ENCODE measurements around the gene FNDC3B.

DNA sequence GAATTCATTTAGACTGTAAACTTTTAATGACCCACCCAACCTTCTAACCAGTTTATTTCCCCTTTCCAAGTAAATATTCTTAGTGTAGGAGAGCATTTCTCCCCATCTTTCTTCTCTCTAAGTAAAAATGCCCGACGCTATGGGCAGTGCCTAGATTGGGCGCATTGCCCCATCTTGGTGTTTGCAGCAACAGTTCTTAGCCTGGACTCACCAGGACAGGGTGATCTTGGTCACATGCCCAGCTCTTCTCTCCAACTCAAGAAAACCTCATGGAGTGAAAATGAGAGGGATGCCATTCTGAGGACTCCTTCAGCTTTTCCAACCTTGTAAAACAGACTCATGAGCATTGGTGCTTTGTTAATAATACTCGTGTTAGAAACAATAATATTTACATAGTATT, 332.2 kb downstream of the FNDC3B start:
- TF ChIP-seq REST (IDR thresholded peaks at IDR 0.05; ENCODE audit: low read depth): no peak
- TF ChIP-seq EP300 (IDR thresholded peaks at IDR 0.05; ENCODE audit: borderline replicate concordance): no peak
- TF ChIP-seq YY1 (IDR thresholded peaks at IDR 0.05; ENCODE audit: low read depth): no peak
- TF ChIP-seq RAD21 (IDR thresholded peaks at IDR 0.05; ENCODE audit: low read depth): no peak
- TF ChIP-seq, protein P1, sequence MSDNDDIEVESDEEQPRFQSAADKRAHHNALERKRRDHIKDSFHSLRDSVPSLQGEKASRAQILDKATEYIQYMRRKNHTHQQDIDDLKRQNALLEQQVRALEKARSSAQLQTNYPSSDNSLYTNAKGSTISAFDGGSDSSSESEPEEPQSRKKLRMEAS (IDR thresholded peaks at IDR 0.05): no peak
- TF ChIP-seq TAF1 (IDR thresholded peaks at IDR 0.05; ENCODE audit: low read depth): no peak
- TF ChIP-seq CREB1 (IDR thresholded peaks at IDR 0.05; ENCODE audit: low read depth): no peak
- no peak for TF ChIP-seq NFIC (IDR thresholded peaks at IDR 0.05)
- TF ChIP-seq CEBPB (IDR thresholded peaks at IDR 0.05): no peak
- TF ChIP-seq FOXM1 (IDR thresholded peaks at IDR 0.05; ENCODE audit: borderline replicate concordance, low read depth): no peak
- TF ChIP-seq, protein P2, sequence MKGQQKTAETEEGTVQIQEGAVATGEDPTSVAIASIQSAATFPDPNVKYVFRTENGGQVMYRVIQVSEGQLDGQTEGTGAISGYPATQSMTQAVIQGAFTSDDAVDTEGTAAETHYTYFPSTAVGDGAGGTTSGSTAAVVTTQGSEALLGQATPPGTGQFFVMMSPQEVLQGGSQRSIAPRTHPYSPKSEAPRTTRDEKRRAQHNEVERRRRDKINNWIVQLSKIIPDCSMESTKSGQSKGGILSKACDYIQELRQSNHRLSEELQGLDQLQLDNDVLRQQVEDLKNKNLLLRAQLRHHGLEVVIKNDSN (IDR thresholded peaks at IDR 0.05): no peak
- TF ChIP-seq TCF12 (IDR thresholded peaks at IDR 0.05; ENCODE audit: low read depth): no peak
- no peak for TF ChIP-seq TEAD4 (IDR thresholded peaks at IDR 0.05)
- TF ChIP-seq EGR1 (IDR thresholded peaks at IDR 0.05): no peak

All from Ishikawa (cell line).